ENCODE measurements around the gene MDM1.
A peak's percentile ranks its signal among the peaks of the same experiment; 100 is the strongest.

Gene MDM1

GRCh38 chr12:68354977-68355541, 22.9 kb upstream of the MDM1 start:
- no peak for DNase-seq

- no peak for DNase-seq
Observed at GRCh38 chr12:68352067-68352466, 19.9 kb upstream of the MDM1 start.

GRCh38 chr12:68350753-68351152, 18.6 kb upstream of the MDM1 start:
- no peak for DNase-seq

GRCh38 chr12:68349921-68350606, 17.9 kb upstream of the MDM1 start:
- no peak for DNase-seq

GRCh38 chr12:68349220-68349621, 17.1 kb upstream of the MDM1 start:
- no peak for DNase-seq

- no peak for DNase-seq
Observed at GRCh38 chr12:68348419-68348818, 16.3 kb upstream of the MDM1 start.

- DNase-seq: no peak
Observed at GRCh38 chr12:68345763-68346162, 13.6 kb upstream of the MDM1 start.

- no peak for DNase-seq
Observed at GRCh38 chr12:68344126-68344525, 12.0 kb upstream of the MDM1 start.

GRCh38 chr12:68342966-68343365, 10.8 kb upstream of the MDM1 start:
- no peak for DNase-seq

- no peak for DNase-seq
Observed at GRCh38 chr12:68341822-68342221, 9.7 kb upstream of the MDM1 start.

- DNase-seq: no peak
Observed at GRCh38 chr12:68340404-68341270, 8.5 kb upstream of the MDM1 start.

GRCh38 chr12:68336889-68337303, 4.7 kb upstream of the MDM1 start:
- no peak for DNase-seq

- DNase-seq: no peak
Observed at GRCh38 chr12:68335462-68335861, 3.3 kb upstream of the MDM1 start.

GRCh38 chr12:68334132-68334531, 2.0 kb upstream of the MDM1 start:
- peak; percentile 37 for DNase-seq

- no peak for DNase-seq
Observed at GRCh38 chr12:68332728-68333630, 817 bp upstream of the MDM1 start.

GRCh38 chr12:68331500-68331868, 678 bp downstream of the MDM1 start:
- no peak for DNase-seq

- DNase-seq: no peak
Observed at GRCh38 chr12:68327896-68328295, 4.3 kb downstream of the MDM1 start.

- no peak for DNase-seq
Observed at GRCh38 chr12:68326716-68327115, 5.4 kb downstream of the MDM1 start.

- DNase-seq: no peak
Observed at GRCh38 chr12:68325966-68326365, 6.2 kb downstream of the MDM1 start.

- DNase-seq: no peak
Observed at GRCh38 chr12:68324531-68324930, 7.6 kb downstream of the MDM1 start.

- no peak for DNase-seq
Observed at GRCh38 chr12:68321140-68321539, 11.0 kb downstream of the MDM1 start.

- DNase-seq: no peak
Observed at GRCh38 chr12:68319988-68320623, 12.1 kb downstream of the MDM1 start.
